ENCODE measurements around the gene KCNK17.

The KCNK17 gene, protein sequence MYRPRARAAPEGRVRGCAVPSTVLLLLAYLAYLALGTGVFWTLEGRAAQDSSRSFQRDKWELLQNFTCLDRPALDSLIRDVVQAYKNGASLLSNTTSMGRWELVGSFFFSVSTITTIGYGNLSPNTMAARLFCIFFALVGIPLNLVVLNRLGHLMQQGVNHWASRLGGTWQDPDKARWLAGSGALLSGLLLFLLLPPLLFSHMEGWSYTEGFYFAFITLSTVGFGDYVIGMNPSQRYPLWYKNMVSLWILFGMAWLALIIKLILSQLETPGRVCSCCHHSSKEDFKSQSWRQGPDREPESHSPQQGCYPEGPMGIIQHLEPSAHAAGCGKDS

DNA sequence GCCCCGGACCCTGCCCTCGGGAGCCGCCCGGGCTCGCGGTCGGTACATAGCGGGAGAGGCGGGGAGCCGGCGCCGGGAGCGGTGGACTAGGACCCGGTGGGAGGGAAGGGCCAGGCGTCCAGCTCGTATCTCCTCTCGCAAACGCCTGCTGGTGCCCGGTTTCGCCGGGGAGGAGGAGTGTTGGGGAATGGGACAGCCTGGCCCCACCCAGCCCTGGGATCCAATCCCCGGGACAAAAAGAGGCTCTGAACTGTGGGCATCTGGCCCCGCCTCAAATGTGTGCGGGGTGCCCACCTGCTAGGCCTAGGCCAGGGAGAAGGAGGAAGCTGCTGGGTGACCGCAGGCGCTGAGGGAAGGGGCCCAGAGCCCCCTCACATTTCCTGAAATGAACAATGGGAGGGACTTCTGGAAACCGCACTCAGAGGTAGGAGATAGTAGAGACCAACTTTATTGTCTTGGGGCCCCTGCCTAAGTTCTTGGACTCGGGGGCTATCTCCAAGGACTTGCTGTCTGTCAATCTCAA is at the start of gene KCNK17:
KCNK17 (minus strand) TSS at position 147 of the 523 bp plus-strand sequence; CDS start at position 48, 99 bp downstream.
- no peak for DNase-seq (ENCODE audit: low spot score)

GRCh38 chr6:39363280-39363679 is 49.1 kb upstream of the KCNK17 start:
- DNase-seq (ENCODE audit: low spot score), result no peak

DNA sequence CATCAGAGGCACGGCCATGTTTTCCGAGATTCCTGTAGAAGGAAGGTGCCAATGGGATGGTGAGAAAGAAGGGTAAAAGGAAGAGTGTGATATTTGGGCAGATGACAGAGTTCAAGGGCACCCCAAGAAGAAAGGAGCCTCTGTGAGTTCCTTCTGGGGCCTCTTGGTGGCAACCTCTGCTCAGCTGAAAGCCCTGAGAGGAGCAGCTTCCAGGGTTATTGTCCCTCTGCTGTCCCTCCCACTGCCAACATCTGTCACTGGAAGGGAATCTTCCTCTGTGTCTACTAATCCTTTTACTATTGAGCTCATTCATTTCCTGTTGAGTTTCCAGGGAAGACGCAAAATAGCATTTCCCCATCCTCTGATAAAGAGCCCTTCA is 48.3 kb upstream of the KCNK17 start:
- DNase-seq (ENCODE audit: low spot score), result no peak

DNA sequence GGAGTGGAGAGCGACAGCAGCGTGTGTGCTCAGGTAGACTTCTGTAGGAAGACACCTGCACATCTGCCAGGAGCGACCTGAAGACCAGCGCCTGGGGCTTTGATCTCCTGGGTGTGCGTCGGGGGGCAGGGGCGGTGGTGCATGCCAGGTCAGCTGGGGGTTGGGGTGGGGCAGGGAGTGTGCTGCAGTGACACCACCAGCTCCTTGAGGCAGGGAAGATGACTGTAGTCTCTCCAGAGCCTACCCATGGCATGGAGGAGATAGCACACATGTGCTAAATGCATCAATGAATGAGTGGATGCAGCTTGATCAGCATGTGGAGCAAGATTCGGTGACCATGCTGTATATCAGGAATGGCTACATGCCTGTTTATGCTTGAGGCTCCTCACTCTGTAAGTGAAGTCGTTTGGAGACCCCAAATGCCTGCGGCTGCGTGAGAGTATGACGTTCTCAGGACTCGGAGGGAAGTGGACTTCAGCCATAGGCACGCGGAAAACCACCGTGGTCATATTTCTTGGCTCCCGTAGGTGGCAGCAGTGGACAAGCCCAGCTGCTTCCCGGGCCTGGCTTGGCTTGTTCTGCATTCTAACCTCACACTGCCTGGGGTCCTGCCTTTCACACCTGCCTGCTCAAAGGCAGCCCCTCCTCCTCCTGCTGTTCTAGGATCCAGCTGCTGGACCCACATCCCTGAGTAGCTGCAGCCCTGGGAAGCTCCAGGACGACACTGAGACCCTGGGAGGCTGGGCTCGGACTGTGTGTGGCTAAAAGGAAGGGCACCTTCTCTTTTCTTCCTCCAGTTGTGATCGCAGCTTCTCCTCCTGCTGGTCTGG is 47.7 kb upstream of the KCNK17 start:
- peak; percentile 16 for DNase-seq (ENCODE audit: low spot score)

DNA sequence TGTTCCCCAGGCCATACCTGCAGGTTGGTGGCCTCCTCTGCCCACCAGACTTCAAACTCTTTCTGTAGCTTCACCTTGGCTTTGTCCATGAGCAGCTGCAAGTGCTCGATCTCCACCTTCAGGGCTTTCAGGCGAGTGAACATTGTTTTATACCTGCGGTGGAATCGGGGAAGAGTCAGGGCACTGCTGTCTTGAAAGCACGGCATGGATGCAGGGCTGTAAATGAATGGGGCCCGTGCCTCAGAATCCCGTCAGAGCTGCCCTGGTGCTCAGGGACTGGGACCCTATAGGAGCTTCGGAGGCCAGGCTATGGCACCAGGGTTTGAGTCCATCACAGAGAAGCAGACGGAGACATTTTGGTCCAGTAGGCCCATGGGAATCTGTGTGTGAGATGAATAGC is 46.2 kb upstream of the KCNK17 start:
- no peak for DNase-seq (ENCODE audit: low spot score)

DNA sequence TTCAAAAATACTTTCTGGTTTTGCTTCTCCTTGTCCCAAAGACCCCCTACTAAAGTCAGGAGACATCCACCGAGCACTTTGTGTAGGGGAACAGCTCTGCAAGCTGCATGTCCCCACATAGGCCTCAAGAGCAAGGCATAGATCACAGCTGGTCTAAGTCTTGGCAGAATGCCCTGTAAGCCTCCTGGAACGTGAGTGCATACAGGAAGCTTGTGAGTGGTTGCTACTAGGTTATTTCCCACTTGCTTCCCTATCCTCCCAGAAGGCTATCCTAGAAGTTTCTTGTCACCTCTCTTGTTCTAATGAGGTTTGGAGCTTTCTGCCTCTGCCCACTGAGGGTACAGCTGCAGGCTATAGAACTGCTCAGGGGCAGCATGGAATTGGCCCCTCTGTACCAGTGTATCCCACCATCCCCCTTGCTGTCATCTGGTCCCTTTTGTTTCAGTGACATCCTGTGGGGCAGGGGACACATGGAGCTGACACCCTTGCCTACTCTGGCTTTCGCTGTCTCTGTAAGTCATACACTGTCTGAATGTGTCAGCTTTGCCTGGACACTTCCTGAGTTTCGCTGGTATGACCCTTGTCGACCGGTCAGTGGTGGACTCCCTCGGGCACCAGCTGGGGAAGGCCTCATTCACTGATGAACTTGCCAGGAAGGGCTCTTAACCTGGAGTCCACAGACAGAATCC is 43.9 kb upstream of the KCNK17 start:
- DNase-seq (ENCODE audit: low spot score), result no peak

GRCh38 chr6:39353698-39354315 is 39.6 kb upstream of the KCNK17 start:
- DNase-seq (ENCODE audit: low spot score), result no peak

- no peak for DNase-seq (ENCODE audit: low spot score)
Measured at GRCh38 chr6:39350723-39351505, 36.7 kb upstream of the KCNK17 start.

DNA sequence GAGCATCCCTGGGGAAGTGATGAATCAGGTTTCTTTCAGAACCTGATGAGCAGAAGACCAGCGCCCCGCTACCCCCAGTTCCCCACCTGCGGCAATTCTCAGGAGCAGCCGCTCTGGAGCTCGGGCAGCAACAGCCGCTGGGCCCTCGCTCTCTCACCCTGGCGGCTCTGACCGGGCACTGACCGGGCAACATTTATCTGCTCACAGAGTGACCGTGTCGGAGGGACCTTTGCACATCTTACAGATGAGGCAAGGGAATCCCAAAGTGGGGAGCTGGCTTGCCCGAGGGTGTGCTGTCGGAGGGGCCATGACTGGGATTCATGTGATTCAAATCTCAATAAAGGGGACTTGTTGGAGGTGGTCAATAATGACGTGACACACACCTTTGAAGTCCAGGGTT is 34.5 kb upstream of the KCNK17 start:
- DNase-seq (ENCODE audit: low spot score), result no peak

DNA sequence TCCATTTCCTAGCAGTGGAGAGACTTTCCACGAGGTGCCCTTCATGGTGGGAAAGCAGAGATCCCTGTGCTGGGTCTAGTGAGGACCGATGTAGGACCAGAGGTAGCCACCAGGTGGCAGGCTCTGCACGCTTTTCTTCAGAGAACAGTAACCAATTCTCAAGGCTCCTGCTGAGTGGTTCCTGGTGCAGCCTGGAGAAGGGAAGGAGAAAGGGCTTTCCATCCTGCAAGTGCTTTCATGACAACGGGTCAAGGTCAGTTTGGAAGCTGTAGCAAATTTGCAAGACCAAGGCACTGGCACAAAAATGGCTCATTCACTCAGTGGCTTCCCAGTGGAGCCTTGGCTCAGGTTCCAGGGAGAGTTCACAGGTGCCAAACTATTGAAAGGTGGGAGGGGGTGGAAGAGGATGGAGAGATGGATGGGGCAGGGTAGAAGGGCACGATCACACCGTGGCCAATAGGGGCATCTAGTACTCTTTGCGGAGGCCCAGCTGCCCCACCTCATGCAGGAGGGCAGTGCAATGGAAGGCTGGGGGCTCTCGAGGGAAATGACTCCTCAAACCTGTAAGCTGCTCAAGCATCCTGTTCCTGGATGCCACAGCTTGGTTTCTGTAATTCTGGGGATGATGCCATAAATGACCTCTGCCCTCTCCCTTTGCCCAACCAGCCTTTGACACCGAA is 33.8 kb upstream of the KCNK17 start:
- DNase-seq (ENCODE audit: low spot score), result peak; percentile 36

GRCh38 chr6:39347206-39347605 is 33.0 kb upstream of the KCNK17 start:
- DNase-seq (ENCODE audit: low spot score), result no peak

DNA sequence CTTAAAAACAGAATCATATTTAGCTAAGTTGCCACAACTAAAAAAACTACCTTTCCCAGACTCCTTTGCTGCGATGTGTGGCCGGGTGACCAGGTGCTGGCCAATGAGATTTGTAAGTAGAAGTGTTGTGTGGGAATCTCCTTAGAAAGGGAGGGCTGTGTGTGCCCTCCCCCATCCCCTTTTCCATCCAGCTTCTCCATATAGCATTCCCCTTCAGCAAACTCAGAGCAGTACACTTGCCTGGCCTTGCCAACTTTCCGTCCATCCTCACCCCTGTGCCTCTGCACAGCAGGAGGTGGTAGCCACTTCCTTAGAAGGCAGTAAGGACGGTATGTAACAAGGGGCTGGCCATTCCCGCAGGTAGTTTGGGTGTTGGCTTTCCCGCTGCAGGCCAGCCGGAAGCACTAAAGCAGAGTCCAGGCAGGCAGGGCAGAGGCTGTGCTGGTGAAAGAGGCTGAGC is 30.6 kb upstream of the KCNK17 start:
- DNase-seq (ENCODE audit: low spot score), result no peak

- DNase-seq (ENCODE audit: low spot score), result no peak
Measured at GRCh38 chr6:39343396-39343870, 29.2 kb upstream of the KCNK17 start.

GRCh38 chr6:39342692-39343395 is 28.6 kb upstream of the KCNK17 start:
- DNase-seq (ENCODE audit: low spot score), result no peak

- DNase-seq (ENCODE audit: low spot score), result no peak
Measured at GRCh38 chr6:39341937-39342336, 27.7 kb upstream of the KCNK17 start.

DNA sequence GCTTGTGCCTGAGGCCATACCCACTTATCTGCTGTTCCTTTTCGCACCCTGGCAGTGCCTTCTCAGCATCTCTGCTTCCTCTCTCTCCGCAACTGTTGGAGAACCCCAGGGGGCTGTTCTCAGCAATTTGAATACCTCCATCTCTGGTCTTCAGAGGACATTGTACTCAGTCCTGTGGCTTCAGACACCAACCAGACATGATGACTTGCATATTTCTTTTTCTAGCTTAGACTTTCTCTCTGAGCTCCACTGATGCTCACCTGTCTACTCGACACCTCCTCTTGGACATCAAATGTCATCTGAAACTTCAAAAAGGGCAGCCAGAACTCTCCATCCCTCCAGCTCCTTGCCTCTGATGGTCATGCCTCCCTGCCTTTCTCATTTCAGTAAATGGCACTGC is 27.1 kb upstream of the KCNK17 start:
- no peak for DNase-seq (ENCODE audit: low spot score)

GRCh38 chr6:39339868-39340550 is 25.8 kb upstream of the KCNK17 start:
- no peak for DNase-seq (ENCODE audit: low spot score)

GRCh38 chr6:39339096-39339867 is 25.1 kb upstream of the KCNK17 start:
- DNase-seq (ENCODE audit: low spot score), result no peak

All from CD4-positive, alpha-beta T cell treated with Interleukin-6 at 100 ng/mL for 8 hours (primary cell).